ENCODE results near the gene STAG1. TPM values are rescaled to one million over a fixed set of nuclear protein-coding genes. Genes with fewer than 3 reads are reported as not detected.
A peak's percentile ranks its signal among the peaks of the same experiment; 100 is the strongest.
"Not testable (repeated sequence)": the region's sequence is repeated elsewhere in the genome, so short reads cannot be mapped to it uniquely, and the experiment has no call there.

The STAG1 gene
- total RNA-seq = 10 to 100 TPM; 41.2 to 44.8 TPM

DNA sequence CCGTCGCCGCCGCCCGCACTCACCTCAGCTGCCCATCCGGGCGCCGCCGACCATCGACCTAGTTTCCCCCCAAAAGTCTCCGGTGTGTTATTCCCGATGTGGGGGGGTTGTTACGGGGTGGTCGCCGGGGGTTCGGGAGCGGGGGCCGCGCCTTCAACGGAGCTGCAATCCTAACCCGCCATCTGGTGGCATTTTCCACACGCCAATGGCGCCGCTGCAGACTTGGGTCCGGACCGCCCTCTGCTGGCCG is at the start of gene STAG1:
Gene STAG1 (minus strand): TSS at position 207 of the 250 bp plus-strand sequence. CDS start 121,480 bp downstream, outside the sequence.
- peaks cover 40% of the 10 kb centered on the region for H3K4me1 Mint-ChIP-seq

DNA sequence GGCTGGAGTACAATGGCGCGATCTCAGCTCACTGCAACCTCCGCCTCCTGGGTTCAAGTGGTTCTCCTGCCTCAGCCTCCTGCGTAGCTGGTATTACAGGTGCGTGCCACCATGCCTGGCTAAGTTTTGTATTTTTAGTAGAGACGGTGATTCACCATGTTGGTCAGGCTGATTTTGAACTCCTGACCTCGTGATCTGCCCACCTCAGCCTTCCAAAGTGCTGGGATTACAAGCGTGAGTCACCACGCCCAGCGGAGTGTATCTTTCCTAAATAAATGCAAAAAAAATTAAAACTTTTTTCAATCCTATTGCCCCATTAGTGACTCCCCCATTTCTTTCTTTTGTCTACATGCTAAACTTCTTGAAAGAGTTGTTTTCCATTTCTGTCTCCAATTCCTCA is 49.0 kb upstream of the STAG1 start:
- peaks cover 13% of the 10 kb centered on the region for H3K4me1 Mint-ChIP-seq
- ATAC-seq; H3K27ac Mint-ChIP-seq; CTCF ChIA-PET; H3K9me3 Mint-ChIP-seq (ENCODE audit: low read depth); H3K4me3 Mint-ChIP-seq; DNase-seq; H3K27me3 Mint-ChIP-seq; H3K36me3 Mint-ChIP-seq: not testable (repeated sequence)

More for the DNA sequence above, at the start of gene STAG1:
- CTCF ChIA-PET = interaction anchor here (0.6 to 9.5 kb wide), 71 partner anchors 10 to 684 kb away, joined by 3 to 171 read pairs (median 5); partner anchors contain the start of genes MSL2 and NCK1
- Mint-ChIP-seq H3K27ac (peak within 1 kb of the TSS; percentile 95), H3K27me3 (no peaks in the 10 kb centered on the region), H3K36me3 (peaks cover 2% of the 10 kb centered on the region), H3K4me3 (peak within 1 kb of the TSS; percentile 85), H3K9me3 (ENCODE audit: low read depth) (no peaks in the 10 kb centered on the region)
- ATAC-seq (no peak), DNase-seq (no peak)

DNA sequence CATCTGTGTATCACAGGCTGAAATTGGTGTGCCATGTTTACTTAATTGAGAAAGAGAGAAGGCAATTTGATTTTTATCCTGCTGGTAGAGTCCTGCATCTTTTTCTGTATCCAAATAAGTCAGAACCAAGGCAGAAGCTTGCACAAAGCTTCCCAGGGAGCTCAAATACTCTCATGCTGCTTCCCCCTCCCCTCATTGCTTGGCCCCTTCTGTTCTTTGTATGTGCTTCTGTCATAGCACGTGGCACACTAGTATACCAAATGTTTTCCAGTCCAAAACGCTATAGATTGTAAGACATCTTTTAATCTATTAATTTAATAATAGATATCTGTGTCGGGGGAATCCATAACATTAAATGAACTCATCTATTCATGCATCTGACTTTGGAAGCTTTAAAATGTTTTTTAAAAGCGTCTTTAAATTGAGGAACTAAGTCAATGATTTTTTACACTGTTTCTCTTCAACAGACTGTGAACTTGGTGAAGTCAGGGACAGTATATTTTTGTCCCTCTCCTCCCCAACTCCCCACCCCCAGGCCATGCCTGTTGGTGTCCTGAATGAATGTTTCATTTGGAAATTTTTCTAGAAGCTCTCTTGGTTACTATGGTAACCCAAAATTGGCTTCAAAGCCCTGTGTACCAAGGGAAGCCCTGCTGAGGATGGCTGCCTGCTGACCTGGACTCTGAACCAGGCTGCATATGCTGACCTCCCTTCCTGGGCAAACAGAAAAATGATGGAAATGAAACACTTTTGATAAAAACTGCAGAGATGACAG is 40.6 kb upstream of the STAG1 start:
- H3K4me1 Mint-ChIP-seq = no peaks in the 10 kb centered on the region
- no peaks in the 10 kb centered on the region for H3K36me3 Mint-ChIP-seq
- no peak for DNase-seq
- H3K27ac Mint-ChIP-seq = no peak overlapping the region
- CTCF ChIA-PET = interaction anchor here (1.3 to 1.9 kb wide), 2 partner anchors 10 to 221 kb away, joined by 3 to 5 read pairs; no protein-coding TSS in a partner anchor
- ATAC-seq = no peak
- H3K27me3 Mint-ChIP-seq = peaks cover 9% of the 10 kb centered on the region
- no peak overlapping the region for H3K4me3 Mint-ChIP-seq
- H3K9me3 Mint-ChIP-seq (ENCODE audit: low read depth) = no peaks in the 10 kb centered on the region

DNA sequence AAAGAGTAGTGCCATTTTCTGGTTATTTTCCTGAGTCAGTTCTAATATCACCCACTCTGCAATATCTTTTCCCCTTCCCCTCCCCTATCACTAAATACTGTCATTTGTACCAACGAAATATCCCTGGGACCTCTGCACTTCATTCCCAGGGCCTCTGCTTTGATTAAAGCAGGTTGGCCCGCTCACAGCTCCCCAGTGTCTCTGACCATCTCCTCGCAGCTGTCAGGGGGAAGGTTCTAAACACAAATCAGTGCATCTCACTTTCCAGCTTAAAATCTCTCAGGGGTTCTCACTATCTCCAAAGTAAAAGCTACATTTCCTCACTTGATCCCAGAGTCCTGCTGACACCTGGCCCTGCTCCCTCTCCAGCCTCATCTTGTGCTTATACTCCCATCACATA is 38.6 kb upstream of the STAG1 start:
- CTCF ChIA-PET = interaction anchor here (1.3 to 1.7 kb wide), 2 partner anchors 15 to 223 kb away, joined by 3 to 4 read pairs; no protein-coding TSS in a partner anchor
- H3K27me3 Mint-ChIP-seq = peaks cover 9% of the 10 kb centered on the region

DNA sequence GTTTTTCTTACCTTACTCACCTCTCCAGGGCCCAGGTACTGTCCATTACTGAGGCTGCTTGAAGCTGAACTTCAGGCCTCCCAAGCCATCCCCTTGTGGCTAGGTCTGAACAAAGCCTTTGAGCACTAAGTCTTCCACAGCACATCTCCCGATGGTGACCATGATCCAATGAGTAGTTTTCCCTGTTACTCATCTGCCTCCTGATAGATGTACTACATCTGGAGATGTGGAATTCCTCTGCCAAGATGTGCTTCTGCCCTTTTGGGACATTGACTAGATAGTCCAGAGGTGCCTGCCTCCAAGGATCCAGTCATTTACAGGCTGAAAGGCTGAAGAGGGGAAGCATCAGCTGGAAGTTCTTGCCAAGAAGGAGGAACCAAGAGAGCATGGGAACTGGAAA is 37.8 kb upstream of the STAG1 start:
- H3K27ac Mint-ChIP-seq = no peak overlapping the region
- DNase-seq (no peak), ATAC-seq (no peak)
- peaks cover 2% of the 10 kb centered on the region for H3K36me3 Mint-ChIP-seq
- no peaks in the 10 kb centered on the region for H3K9me3 Mint-ChIP-seq (ENCODE audit: low read depth)
- peaks cover 9% of the 10 kb centered on the region for H3K27me3 Mint-ChIP-seq
- CTCF ChIA-PET = interaction anchor here (1.7 kb wide), 1 partner anchor 224 kb away, joined by 4 read pairs; no protein-coding TSS in a partner anchor
- H3K4me1 Mint-ChIP-seq = peaks cover 15% of the 10 kb centered on the region
- no peak overlapping the region for H3K4me3 Mint-ChIP-seq

More for the DNA sequence above, 38.6 kb upstream of the STAG1 start:
- ATAC-seq (no peak), DNase-seq (no peak)
- no peak overlapping the region for H3K27ac Mint-ChIP-seq
- H3K9me3 Mint-ChIP-seq (ENCODE audit: low read depth) = no peaks in the 10 kb centered on the region
- no peak overlapping the region for H3K4me3 Mint-ChIP-seq
- H3K4me1 Mint-ChIP-seq = peaks cover 15% of the 10 kb centered on the region
- peaks cover 2% of the 10 kb centered on the region for H3K36me3 Mint-ChIP-seq

DNA sequence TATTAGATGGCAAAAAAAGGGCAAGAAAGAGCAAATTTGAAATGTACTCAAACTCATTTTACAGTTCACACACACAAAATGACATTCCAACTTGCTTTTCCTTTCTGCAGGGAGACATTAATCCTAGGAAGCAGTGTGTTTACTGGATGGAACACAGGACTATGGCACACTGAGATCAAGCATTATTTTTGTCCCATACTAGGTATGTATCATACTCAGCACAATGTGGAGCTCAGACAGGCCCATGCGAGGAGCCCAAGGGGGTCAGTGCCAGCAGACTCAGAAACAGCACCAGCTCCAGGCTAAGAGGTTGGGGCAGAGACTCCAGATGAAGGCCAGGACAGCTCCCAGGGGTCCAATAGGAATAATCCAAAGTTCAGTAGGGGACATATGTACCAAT is 36.0 kb upstream of the STAG1 start:
- CTCF ChIA-PET = interaction anchor here (1.6 to 2.0 kb wide), 2 partner anchors 36 to 226 kb away, joined by 4 to 14 read pairs; partner anchors contain the start of gene STAG1
- ATAC-seq (no peak), DNase-seq (no peak)
- peaks cover 15% of the 10 kb centered on the region for H3K4me1 Mint-ChIP-seq
- no peak overlapping the region for H3K4me3 Mint-ChIP-seq
- H3K27me3 Mint-ChIP-seq = no peaks in the 10 kb centered on the region
- no peak overlapping the region for H3K27ac Mint-ChIP-seq
- no peaks in the 10 kb centered on the region for H3K9me3 Mint-ChIP-seq (ENCODE audit: low read depth)
- peaks cover 2% of the 10 kb centered on the region for H3K36me3 Mint-ChIP-seq

DNA sequence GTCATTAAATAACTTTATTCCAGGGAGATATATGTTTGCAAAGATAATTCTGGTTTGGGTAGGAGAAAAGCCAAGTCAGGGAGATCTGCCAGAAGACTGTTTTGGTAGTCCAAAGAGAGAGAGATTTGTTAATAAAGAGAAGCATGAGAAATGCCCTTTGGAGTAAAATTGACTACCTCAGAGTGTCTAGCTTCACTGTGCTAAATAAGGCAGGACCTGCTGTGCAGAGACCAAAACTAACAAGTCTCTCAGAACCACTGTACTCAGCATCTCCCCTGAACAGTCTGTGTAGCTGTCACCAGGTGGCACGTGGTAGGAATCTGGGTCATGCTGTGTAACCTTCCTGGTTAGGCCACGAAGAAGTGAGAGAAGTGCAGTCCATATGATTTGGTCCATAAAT is 35.2 kb upstream of the STAG1 start:
- no peaks in the 10 kb centered on the region for H3K9me3 Mint-ChIP-seq (ENCODE audit: low read depth)
- H3K27ac Mint-ChIP-seq = peak overlapping the region; percentile 74
- DNase-seq (peak; percentile 69), ATAC-seq (peak; percentile 94)
- no peaks in the 10 kb centered on the region for H3K27me3 Mint-ChIP-seq
- CTCF ChIA-PET = interaction anchor here (1.1 to 2.0 kb wide), 4 partner anchors 35 to 229 kb away, joined by 3 to 14 read pairs (median 4); partner anchors contain the start of gene STAG1
- peaks cover 15% of the 10 kb centered on the region for H3K4me1 Mint-ChIP-seq
- peaks cover 2% of the 10 kb centered on the region for H3K36me3 Mint-ChIP-seq
- H3K4me3 Mint-ChIP-seq = no peak overlapping the region

DNA sequence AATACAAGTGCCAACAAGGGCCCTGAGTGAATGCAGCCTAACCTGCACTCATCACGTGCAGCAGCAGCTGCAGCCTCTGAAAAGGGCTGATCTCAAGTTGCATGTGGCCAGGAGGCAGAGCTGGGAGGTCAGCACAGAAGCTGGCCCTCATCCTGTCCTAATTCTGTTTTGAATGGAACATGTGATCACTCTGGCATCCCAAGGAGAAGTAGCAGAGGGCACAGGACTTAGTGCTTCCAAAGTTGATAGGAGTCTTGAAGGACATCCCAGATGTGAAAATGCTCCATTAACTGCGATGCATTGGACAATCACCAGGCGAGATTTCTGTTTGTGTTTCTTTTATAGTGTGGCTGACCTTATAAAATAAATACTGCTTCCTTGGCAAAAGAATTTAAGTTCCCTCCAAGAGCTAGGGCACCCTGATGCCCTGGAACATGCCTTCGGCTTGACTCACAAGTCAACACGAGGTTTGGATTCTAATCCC is 31.6 kb upstream of the STAG1 start:
- CTCF ChIA-PET = no interaction called here
- Mint-ChIP-seq H3K9me3 (ENCODE audit: low read depth) (no peaks in the 10 kb centered on the region), H3K36me3 (peaks cover 2% of the 10 kb centered on the region), H3K4me3 (no peak overlapping the region), H3K4me1 (peaks cover 15% of the 10 kb centered on the region), H3K27me3 (no peaks in the 10 kb centered on the region), H3K27ac (no peak overlapping the region)
- ATAC-seq = no peak
- DNase-seq = no peak

DNA sequence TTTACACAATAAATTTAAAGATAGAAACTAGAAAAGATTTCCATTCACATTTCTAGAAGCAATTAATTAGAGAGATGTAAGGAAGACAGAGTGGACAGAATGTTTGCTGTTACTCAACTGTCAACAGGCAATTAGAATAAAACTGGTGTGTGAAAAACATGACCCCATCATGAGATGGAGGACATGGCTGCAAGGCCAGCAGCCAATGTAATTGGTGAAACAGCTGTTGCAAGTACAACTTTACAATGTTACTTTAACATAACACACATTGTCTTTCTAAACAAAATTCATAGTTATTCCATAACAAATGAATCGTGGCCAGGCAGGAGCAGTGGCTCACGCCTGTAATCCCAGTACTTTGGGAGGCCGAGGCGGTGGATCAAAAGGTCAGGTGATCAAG is 28.6 kb upstream of the STAG1 start:
- no peaks in the 10 kb centered on the region for H3K36me3 Mint-ChIP-seq
- ATAC-seq = no peak
- no peak overlapping the region for H3K4me3 Mint-ChIP-seq
- no peaks in the 10 kb centered on the region for H3K4me1 Mint-ChIP-seq
- no peaks in the 10 kb centered on the region for H3K9me3 Mint-ChIP-seq (ENCODE audit: low read depth)
- no peak overlapping the region for H3K27ac Mint-ChIP-seq
- DNase-seq = no peak
- H3K27me3 Mint-ChIP-seq = no peaks in the 10 kb centered on the region
- CTCF ChIA-PET = no interaction called here

DNA sequence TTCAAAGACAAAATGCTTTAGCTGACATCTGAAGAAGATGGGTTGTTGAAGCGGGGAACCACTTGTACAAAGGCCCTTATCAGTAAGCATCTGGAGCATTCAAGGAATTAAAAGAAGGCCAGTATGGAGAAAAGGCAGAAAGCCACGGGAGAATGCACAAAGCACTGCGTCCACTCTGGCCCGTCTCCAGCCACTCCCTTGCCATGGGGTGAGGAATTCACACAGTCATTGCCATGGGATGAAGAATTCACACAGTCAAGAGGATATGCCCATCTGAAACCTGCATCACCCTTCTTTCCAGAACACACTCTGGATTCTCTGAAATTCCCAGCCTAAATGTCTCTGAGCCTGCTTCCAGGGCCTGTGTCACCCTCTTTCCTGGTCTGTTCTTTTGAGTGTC is 26.7 kb upstream of the STAG1 start:
- H3K36me3 Mint-ChIP-seq = no peaks in the 10 kb centered on the region

DNA sequence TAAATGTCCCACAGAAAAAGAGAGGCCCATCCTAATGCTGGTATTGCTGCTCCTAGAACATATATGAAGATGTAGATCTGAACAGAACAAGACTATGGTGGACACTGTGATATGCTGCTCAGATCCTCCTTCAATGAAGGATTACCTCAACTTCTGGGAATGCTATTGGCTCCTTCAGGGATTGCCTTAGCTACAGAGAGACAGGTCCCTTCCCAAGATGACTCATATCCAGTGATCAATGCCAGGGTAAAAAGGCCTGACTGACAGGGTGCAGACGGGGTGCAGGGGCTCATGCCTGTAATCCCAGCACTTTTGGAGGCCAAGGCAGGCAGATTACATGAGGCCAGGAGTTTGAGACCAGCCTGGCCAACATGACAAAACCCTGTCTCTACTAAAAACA is 20.5 kb upstream of the STAG1 start:
- DNase-seq = no peak
- Mint-ChIP-seq H3K36me3 (no peaks in the 10 kb centered on the region), H3K27me3 (no peaks in the 10 kb centered on the region), H3K27ac (no peak overlapping the region), H3K4me1 (no peaks in the 10 kb centered on the region), H3K4me3 (no peak overlapping the region), H3K9me3 (ENCODE audit: low read depth) (no peaks in the 10 kb centered on the region)
- CTCF ChIA-PET = interaction anchor here (0.7 to 1.3 kb wide), 2 partner anchors 13 to 241 kb away, joined by 3 read pairs; no protein-coding TSS in a partner anchor
- no peak for ATAC-seq

More for the DNA sequence above, 26.7 kb upstream of the STAG1 start:
- no peaks in the 10 kb centered on the region for H3K27me3 Mint-ChIP-seq
- ATAC-seq (no peak), DNase-seq (no peak)
- CTCF ChIA-PET = no interaction called here
- no peak overlapping the region for H3K27ac Mint-ChIP-seq
- H3K4me1 Mint-ChIP-seq = no peaks in the 10 kb centered on the region
- H3K4me3 Mint-ChIP-seq = no peak overlapping the region
- H3K9me3 Mint-ChIP-seq (ENCODE audit: low read depth) = no peaks in the 10 kb centered on the region

DNA sequence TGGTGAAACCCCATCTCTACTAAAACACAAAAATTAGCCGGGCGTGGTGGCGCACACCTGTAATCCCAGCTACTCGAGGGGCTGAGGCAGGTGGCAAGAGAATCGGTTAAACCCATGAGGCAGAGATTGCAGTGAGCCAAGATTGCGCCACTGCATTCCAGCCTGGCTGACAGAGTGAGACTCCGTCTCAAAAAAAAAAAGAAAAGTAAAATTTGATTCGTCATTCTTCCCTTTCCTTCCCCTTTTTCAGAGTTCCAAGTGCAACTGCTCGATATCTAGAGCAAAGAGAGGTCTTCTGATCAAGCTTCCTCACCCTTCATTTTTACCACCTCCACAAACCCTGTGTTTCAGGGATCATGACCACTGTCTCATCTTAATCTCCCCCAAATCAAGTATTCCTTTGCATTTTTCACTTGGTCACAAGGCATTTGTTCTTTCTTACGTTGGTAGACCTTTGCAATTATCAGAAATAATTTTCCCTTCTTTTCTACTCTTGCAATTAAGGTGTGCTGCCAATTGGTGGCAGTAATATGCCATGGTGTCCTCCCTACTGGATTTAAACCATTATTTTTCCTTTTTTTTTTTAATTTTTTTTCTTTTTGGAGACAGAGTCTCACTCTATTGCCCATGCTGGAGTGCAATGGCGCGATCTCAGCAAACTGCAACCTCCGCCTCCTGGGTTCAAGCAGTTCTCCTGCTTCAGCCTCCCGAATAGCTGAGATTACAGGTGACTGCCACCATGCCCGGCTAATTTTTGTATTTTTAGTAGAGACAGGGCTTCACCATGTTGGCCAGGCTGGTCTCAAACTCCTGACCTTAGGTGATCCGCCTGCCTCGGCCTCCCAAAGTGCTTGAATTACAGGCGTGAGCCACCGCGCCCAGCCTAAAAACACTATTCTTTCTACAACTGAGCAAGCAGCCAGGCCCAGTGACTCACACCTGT is 6.3 kb upstream of the STAG1 start:
- CTCF ChIA-PET = interaction anchor here (1.0 to 9.5 kb wide), 7 partner anchors 103 to 688 kb away, joined by 3 to 171 read pairs (median 5); partner anchors contain the start of gene NCK1
- not testable (repeated sequence) for H3K27ac Mint-ChIP-seq, H3K27me3 Mint-ChIP-seq, H3K4me3 Mint-ChIP-seq, DNase-seq, H3K36me3 Mint-ChIP-seq, ATAC-seq
- Mint-ChIP-seq H3K4me1 (peaks cover 15% of the 10 kb centered on the region), H3K9me3 (ENCODE audit: low read depth) (peaks cover 13% of the 10 kb centered on the region)

DNA sequence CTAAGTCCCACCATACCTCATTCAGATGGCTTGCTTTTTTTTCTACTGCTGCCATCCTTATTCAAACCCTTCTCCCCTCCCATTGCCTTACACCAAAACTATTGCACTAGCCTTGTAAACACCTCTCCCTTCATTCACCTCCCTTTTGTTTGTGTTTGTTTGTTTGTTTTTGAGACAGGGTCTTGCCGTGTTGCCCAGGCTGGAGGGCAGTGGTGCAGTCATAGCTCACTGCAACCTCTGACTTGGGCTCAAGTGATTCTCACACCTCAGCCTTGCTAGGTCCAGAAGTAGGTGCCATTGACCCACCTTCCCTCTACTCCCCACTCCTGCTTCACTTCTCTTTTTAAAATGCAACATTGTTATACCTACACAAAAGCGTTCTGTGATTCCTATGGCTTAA is 3.0 kb upstream of the STAG1 start:
- H3K36me3 Mint-ChIP-seq = peaks cover 2% of the 10 kb centered on the region

More for the DNA sequence above, 3.0 kb upstream of the STAG1 start:
- ATAC-seq = no peak
- no peak for DNase-seq
- Mint-ChIP-seq H3K9me3 (ENCODE audit: low read depth) (no peaks in the 10 kb centered on the region), H3K4me1 (peaks cover 21% of the 10 kb centered on the region), H3K27ac (no peak overlapping the region), H3K4me3 (no peak overlapping the region), H3K27me3 (no peaks in the 10 kb centered on the region)
- CTCF ChIA-PET = interaction anchor here (1.0 to 9.5 kb wide), 2 partner anchors 260 to 676 kb away, joined by 3 to 171 read pairs; no protein-coding TSS in a partner anchor
